GM19463 (cell line): ENCODE measurements around the gene TMEM190.
"Not testable (repeated sequence)": the region's sequence is repeated elsewhere in the genome, so short reads cannot be mapped to it uniquely, and the experiment has no call there.

Experiments used
- ATAC-seq: cut with Tn5 transposase; IDR thresholded peaks from one replicate; pipeline ENCODE4 v1.9.1; 2021; ENCODE audit warnings: mild to moderate bottlenecking, moderate library complexity; ENCODE audit not compliant: unreplicated experiment

Gene TMEM190

GRCh38 chr19:55418185-55418584 lies 41.6 kb downstream of the TMEM190 start:
- no peak for ATAC-seq

GRCh38 chr19:55419103-55419502 lies 42.5 kb downstream of the TMEM190 start:
- no peak for ATAC-seq

- ATAC-seq, result no peak
These were observed 43.1 kb downstream of the TMEM190 start for GRCh38 chr19:55419624-55420236.

- ATAC-seq, result not testable (repeated sequence)
These were observed 44.7 kb downstream of the TMEM190 start for GRCh38 chr19:55421281-55421680.

GRCh38 chr19:55423225-55424005 lies 46.8 kb downstream of the TMEM190 start:
- no peak for ATAC-seq

GRCh38 chr19:55424518-55424917 lies 47.9 kb downstream of the TMEM190 start:
- ATAC-seq, result no peak

- ATAC-seq, result no peak
These were observed 49.4 kb downstream of the TMEM190 start for GRCh38 chr19:55426042-55426441.
